Measurements from ENCODE around the gene MPI.
A peak's percentile ranks its signal among the peaks of the same experiment; 100 is the strongest.

MPI gene

GRCh38 chr15:74904190-74904805 is 14.5 kb downstream of the MPI start:
- TF ChIP-seq POLR2A (IDR thresholded peaks at IDR 0.05; ENCODE audit: extremely low read depth, insufficient read length) (no peak), MYC (IDR thresholded peaks at IDR 0.05; ENCODE audit: low read depth, low read length) (no peak), MAX (IDR thresholded peaks at IDR 0.05; ENCODE audit: low read depth, low read length) (no peak)
- TF ChIP-seq, protein P1, sequence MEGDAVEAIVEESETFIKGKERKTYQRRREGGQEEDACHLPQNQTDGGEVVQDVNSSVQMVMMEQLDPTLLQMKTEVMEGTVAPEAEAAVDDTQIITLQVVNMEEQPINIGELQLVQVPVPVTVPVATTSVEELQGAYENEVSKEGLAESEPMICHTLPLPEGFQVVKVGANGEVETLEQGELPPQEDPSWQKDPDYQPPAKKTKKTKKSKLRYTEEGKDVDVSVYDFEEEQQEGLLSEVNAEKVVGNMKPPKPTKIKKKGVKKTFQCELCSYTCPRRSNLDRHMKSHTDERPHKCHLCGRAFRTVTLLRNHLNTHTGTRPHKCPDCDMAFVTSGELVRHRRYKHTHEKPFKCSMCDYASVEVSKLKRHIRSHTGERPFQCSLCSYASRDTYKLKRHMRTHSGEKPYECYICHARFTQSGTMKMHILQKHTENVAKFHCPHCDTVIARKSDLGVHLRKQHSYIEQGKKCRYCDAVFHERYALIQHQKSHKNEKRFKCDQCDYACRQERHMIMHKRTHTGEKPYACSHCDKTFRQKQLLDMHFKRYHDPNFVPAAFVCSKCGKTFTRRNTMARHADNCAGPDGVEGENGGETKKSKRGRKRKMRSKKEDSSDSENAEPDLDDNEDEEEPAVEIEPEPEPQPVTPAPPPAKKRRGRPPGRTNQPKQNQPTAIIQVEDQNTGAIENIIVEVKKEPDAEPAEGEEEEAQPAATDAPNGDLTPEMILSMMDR (IDR thresholded peaks at IDR 0.05; ENCODE audit: low read depth, low read length) = no peak
- DNase-seq (ENCODE audit: low read depth) = no peak
- H3K4me3 ChIP-seq (ENCODE audit: low read depth, low read length) = no peak overlapping the region

DNA sequence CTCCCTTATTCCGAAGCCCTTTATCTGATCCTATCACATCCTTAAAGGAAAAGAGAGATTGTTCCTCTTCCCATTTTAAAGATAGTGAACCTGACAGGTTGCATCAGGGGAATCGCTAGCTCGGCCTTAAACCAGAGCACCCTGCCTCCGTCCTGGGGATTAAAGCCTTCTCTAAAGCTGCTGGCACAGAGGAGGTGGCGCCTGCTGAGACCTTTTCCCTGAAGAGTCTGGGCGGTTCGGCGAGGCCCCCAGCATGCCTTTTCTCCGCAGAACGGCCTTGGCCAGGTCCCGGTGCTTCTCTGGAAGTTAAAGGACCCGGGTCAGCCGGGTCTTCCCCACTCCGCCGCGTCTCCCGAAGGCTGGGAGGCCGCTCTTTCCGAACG is 16.2 kb downstream of the MPI start:
- peak overlapping the region; percentile 91 for H3K4me3 ChIP-seq (ENCODE audit: low read depth, low read length)
- DNase-seq (ENCODE audit: low read depth) = peak; percentile 72
- TF ChIP-seq, protein P1 (IDR thresholded peaks at IDR 0.05; ENCODE audit: low read depth, low read length) = no peak
- no peak for TF ChIP-seq MAX (IDR thresholded peaks at IDR 0.05; ENCODE audit: low read depth, low read length)
- no peak for TF ChIP-seq MYC (IDR thresholded peaks at IDR 0.05; ENCODE audit: low read depth, low read length)
- TF ChIP-seq POLR2A (IDR thresholded peaks at IDR 0.05; ENCODE audit: extremely low read depth, insufficient read length) = no peak

GRCh38 chr15:74906450-74907162 is 16.8 kb downstream of the MPI start, which contains the start of gene FAM219B:
TSS of gene FAM219B (minus strand) at chr15:74906851. CDS start at chr15:74906800, 51 bp downstream.
- DNase-seq (ENCODE audit: low read depth) = peak; percentile 92
- peak within 1 kb of the TSS; percentile 91 for H3K4me3 ChIP-seq (ENCODE audit: low read depth, low read length)
- TF ChIP-seq POLR2A (IDR thresholded peaks at IDR 0.05; ENCODE audit: extremely low read depth, insufficient read length) = peak; percentile 89
- no peak for TF ChIP-seq MAX (IDR thresholded peaks at IDR 0.05; ENCODE audit: low read depth, low read length)
- TF ChIP-seq, protein P1 (IDR thresholded peaks at IDR 0.05; ENCODE audit: low read depth, low read length) = no peak
- peak; percentile 23; the same call in 1 of the 2 replicates for TF ChIP-seq MYC (IDR thresholded peaks at IDR 0.05; ENCODE audit: low read depth, low read length)

DNA sequence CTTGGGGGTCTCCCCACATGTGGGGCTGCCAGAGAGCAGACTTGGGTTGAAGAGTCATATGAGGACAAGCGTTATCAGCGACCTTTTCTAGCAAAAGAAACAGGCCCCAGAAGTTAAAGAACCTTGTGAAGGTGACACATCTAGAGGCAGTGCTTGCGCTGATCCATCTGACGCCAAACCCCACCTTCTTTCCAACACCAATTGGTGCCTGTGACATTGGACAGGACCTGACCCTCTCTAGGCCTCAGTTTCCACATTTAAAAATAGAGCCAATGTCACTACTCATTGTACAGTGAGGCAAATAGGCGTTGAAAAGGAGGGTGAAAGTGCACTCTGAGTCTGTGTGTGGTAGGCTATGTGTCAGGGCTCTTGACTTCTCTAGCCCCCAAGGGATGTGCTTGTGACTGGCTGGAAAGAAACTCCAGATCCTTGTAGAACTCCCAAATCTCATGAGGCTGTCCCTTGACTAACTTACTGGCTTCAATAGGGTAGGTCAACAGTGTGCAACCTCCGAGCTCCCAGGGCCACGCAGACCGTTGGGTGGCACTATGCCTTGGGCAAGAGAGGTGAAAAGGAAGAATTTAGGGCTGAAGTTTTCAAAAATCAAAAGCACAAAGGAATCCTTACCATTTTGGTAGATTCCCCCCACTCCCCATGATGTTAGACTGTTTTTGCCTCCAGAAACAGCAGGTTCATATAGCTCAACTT is 17.5 kb downstream of the MPI start:
- H3K4me3 ChIP-seq (ENCODE audit: low read depth, low read length) = peak overlapping the region; percentile 82
- DNase-seq (ENCODE audit: low read depth) = peak; percentile 43
- TF ChIP-seq MAX (IDR thresholded peaks at IDR 0.05; ENCODE audit: low read depth, low read length) (0 out of 2 replicates have a peak, but pooled peaks have one; percentile 20), POLR2A (IDR thresholded peaks at IDR 0.05; ENCODE audit: extremely low read depth, insufficient read length) (no peak)

- no peak for DNase-seq (ENCODE audit: low read depth)
Observed at GRCh38 chr15:74908635-74909034, 18.8 kb downstream of the MPI start.

More at GRCh38 chr15:74908635-74909034, 18.8 kb downstream of the MPI start:
- no peak for TF ChIP-seq POLR2A (IDR thresholded peaks at IDR 0.05; ENCODE audit: extremely low read depth, insufficient read length)
- TF ChIP-seq MYC (IDR thresholded peaks at IDR 0.05; ENCODE audit: low read depth, low read length) = no peak
- TF ChIP-seq, protein P1 (IDR thresholded peaks at IDR 0.05; ENCODE audit: low read depth, low read length) = no peak
- no peak for TF ChIP-seq MAX (IDR thresholded peaks at IDR 0.05; ENCODE audit: low read depth, low read length)
- H3K4me3 ChIP-seq (ENCODE audit: low read depth, low read length) = no peak overlapping the region

Measured in NB4 (cell line).